ENCODE measurements around the gene CAMSAP1.

Gene CAMSAP1

GRCh38 chr9:135815413-135815812, 91.9 kb downstream of the CAMSAP1 start:
- H3K18ac ChIP-seq (ENCODE audit: low read depth in 1 of 2, low read length in 2 of 2): no peak overlapping the region
- no peak overlapping the region for H2BK5ac ChIP-seq (ENCODE audit: low read depth, low read length, poor library complexity, severe bottlenecking)
- no peak for DNase-seq
- H4K91ac ChIP-seq (ENCODE audit: low read length): no peak overlapping the region
- no peak overlapping the region for H2AFZ ChIP-seq (ENCODE audit: low read depth, low read length)
- no peak overlapping the region for H2BK12ac ChIP-seq (ENCODE audit: low read length in 2 of 2)
- no peak overlapping the region for H2BK120ac ChIP-seq (ENCODE audit: low read depth, low read length)
- H3K27ac ChIP-seq (ENCODE audit: low read length, poor library complexity, severe bottlenecking): no peak overlapping the region
- H3K27me3 ChIP-seq (ENCODE audit: control insufficient read depth in 1 of 2, insufficient read depth in 1 of 2, low read length in 2 of 2): no peaks in the 10 kb centered on the region
- H2AK5ac ChIP-seq (ENCODE audit: low read length, severe bottlenecking): no peak overlapping the region
- no peak overlapping the region for H3K14ac ChIP-seq (ENCODE audit: low read length in 2 of 2)
- H3K4me1 ChIP-seq (ENCODE audit: control insufficient read depth, insufficient read depth, low read depth, low read length): peaks cover 2% of the 10 kb centered on the region
- H3K79me1 ChIP-seq (replicated peaks; ENCODE audit: low read length, poor library complexity, severe bottlenecking): peaks cover 35% of the 10 kb centered on the region
- H3K4me2 ChIP-seq (ENCODE audit: low read length, poor library complexity, severe bottlenecking): no peak overlapping the region
- no peaks in the 10 kb centered on the region for H3K9me3 ChIP-seq (ENCODE audit: control insufficient read depth, low read length)
- no peak overlapping the region for H3K9ac ChIP-seq (ENCODE audit: low read length)
- H4K8ac ChIP-seq (ENCODE audit: low read length): no peak overlapping the region
- H3K23ac ChIP-seq (ENCODE audit: low read length in 2 of 2): no peak overlapping the region
- no peak overlapping the region for H3K4ac ChIP-seq (ENCODE audit: low read depth in 1 of 2, low read length in 2 of 2)
- no peak overlapping the region for H3K4me3 ChIP-seq (ENCODE audit: insufficient read depth in 1 of 2, low read depth in 1 of 2, low read length in 2 of 2)
- peaks cover 80 to 88% of the 10 kb centered on the region in 2 experiments for H3K36me3 ChIP-seq (ENCODE audit: control insufficient read depth in 1 of 2, insufficient read depth in 2 of 2, low read depth in 1 of 2, low read length in 2 of 2)
- H2BK15ac ChIP-seq (ENCODE audit: low read depth, poor library complexity, severe bottlenecking): no peak overlapping the region
- 96% methylated on average over 4 of the region's 4 CpGs for WGBS

GRCh38 chr9:135814421-135815095, 92.8 kb downstream of the CAMSAP1 start:
- H3K14ac ChIP-seq (ENCODE audit: low read length in 2 of 2): no peak overlapping the region
- DNase-seq: no peak
- WGBS: over 99% methylated on average over 11 of the region's 12 CpGs
- H3K4ac ChIP-seq (ENCODE audit: low read depth in 1 of 2, low read length in 2 of 2): no peak overlapping the region
- no peaks in the 10 kb centered on the region for H3K27me3 ChIP-seq (ENCODE audit: control insufficient read depth in 1 of 2, insufficient read depth in 1 of 2, low read length in 2 of 2)
- no peak overlapping the region for H3K27ac ChIP-seq (ENCODE audit: low read length, poor library complexity, severe bottlenecking)
- H2BK12ac ChIP-seq (ENCODE audit: low read length in 2 of 2): no peak overlapping the region
- no peak overlapping the region for H2BK120ac ChIP-seq (ENCODE audit: low read depth, low read length)
- no peak overlapping the region for H3K9ac ChIP-seq (ENCODE audit: low read length)
- no peak overlapping the region for H3K4me3 ChIP-seq (ENCODE audit: insufficient read depth in 1 of 2, low read depth in 1 of 2, low read length in 2 of 2)
- peaks cover 2% of the 10 kb centered on the region for H3K4me1 ChIP-seq (ENCODE audit: control insufficient read depth, insufficient read depth, low read depth, low read length)
- H3K36me3 ChIP-seq (ENCODE audit: control insufficient read depth in 1 of 2, insufficient read depth in 2 of 2, low read depth in 1 of 2, low read length in 2 of 2): peaks cover 81 to 88% of the 10 kb centered on the region in 2 experiments
- no peaks in the 10 kb centered on the region for H3K9me3 ChIP-seq (ENCODE audit: control insufficient read depth, low read length)
- H3K18ac ChIP-seq (ENCODE audit: low read depth in 1 of 2, low read length in 2 of 2): no peak overlapping the region
- H3K4me2 ChIP-seq (ENCODE audit: low read length, poor library complexity, severe bottlenecking): no peak overlapping the region
- H2BK5ac ChIP-seq (ENCODE audit: low read depth, low read length, poor library complexity, severe bottlenecking): no peak overlapping the region
- H2AK5ac ChIP-seq (ENCODE audit: low read length, severe bottlenecking): no peak overlapping the region
- H4K8ac ChIP-seq (ENCODE audit: low read length): no peak overlapping the region
- H3K23ac ChIP-seq (ENCODE audit: low read length in 2 of 2): no peak overlapping the region
- no peak overlapping the region for H4K91ac ChIP-seq (ENCODE audit: low read length)
- H2BK15ac ChIP-seq (ENCODE audit: low read depth, poor library complexity, severe bottlenecking): no peak overlapping the region
- H3K79me1 ChIP-seq (replicated peaks; ENCODE audit: low read length, poor library complexity, severe bottlenecking): peaks cover 33% of the 10 kb centered on the region
- no peak overlapping the region for H2AFZ ChIP-seq (ENCODE audit: low read depth, low read length)

GRCh38 chr9:135813671-135814290, 93.6 kb downstream of the CAMSAP1 start:
- no peaks in the 10 kb centered on the region for H3K9me3 ChIP-seq (ENCODE audit: control insufficient read depth, low read length)
- H2BK12ac ChIP-seq (ENCODE audit: low read length in 2 of 2): no peak overlapping the region
- no peak overlapping the region for H3K27ac ChIP-seq (ENCODE audit: low read length, poor library complexity, severe bottlenecking)
- no peak overlapping the region for H2BK120ac ChIP-seq (ENCODE audit: low read depth, low read length)
- no peak overlapping the region for H3K23ac ChIP-seq (ENCODE audit: low read length in 2 of 2)
- H3K9ac ChIP-seq (ENCODE audit: low read length): no peak overlapping the region
- H3K4ac ChIP-seq (ENCODE audit: low read depth in 1 of 2, low read length in 2 of 2): no peak overlapping the region
- no peak overlapping the region for H2AK5ac ChIP-seq (ENCODE audit: low read length, severe bottlenecking)
- H3K79me1 ChIP-seq (replicated peaks; ENCODE audit: low read length, poor library complexity, severe bottlenecking): peaks cover 29% of the 10 kb centered on the region
- no peak overlapping the region for H3K4me3 ChIP-seq (ENCODE audit: insufficient read depth in 1 of 2, low read depth in 1 of 2, low read length in 2 of 2)
- DNase-seq: no peak
- WGBS: 94% methylated on average over 12 of the region's 14 CpGs
- no peak overlapping the region for H3K14ac ChIP-seq (ENCODE audit: low read length in 2 of 2)
- no peak overlapping the region for H4K91ac ChIP-seq (ENCODE audit: low read length)
- H3K36me3 ChIP-seq (ENCODE audit: control insufficient read depth in 1 of 2, insufficient read depth in 2 of 2, low read depth in 1 of 2, low read length in 2 of 2): peaks cover 80 to 83% of the 10 kb centered on the region in 2 experiments
- no peaks in the 10 kb centered on the region for H3K27me3 ChIP-seq (ENCODE audit: control insufficient read depth in 1 of 2, insufficient read depth in 1 of 2, low read length in 2 of 2)
- H3K4me1 ChIP-seq (ENCODE audit: control insufficient read depth, insufficient read depth, low read depth, low read length): peaks cover 2% of the 10 kb centered on the region
- H3K4me2 ChIP-seq (ENCODE audit: low read length, poor library complexity, severe bottlenecking): no peak overlapping the region
- no peak overlapping the region for H3K18ac ChIP-seq (ENCODE audit: low read depth in 1 of 2, low read length in 2 of 2)
- no peak overlapping the region for H2BK5ac ChIP-seq (ENCODE audit: low read depth, low read length, poor library complexity, severe bottlenecking)
- no peak overlapping the region for H2BK15ac ChIP-seq (ENCODE audit: low read depth, poor library complexity, severe bottlenecking)
- H2AFZ ChIP-seq (ENCODE audit: low read depth, low read length): no peak overlapping the region
- no peak overlapping the region for H4K8ac ChIP-seq (ENCODE audit: low read length)

- Histone ChIP-seq H3K4me2 (ENCODE audit: low read length, poor library complexity, severe bottlenecking) (no peak overlapping the region), H3K27me3 (ENCODE audit: control insufficient read depth in 1 of 2, insufficient read depth in 1 of 2, low read length in 2 of 2) (no peaks in the 10 kb centered on the region), H4K8ac (ENCODE audit: low read length) (no peak overlapping the region), H3K79me1 (replicated peaks; ENCODE audit: low read length, poor library complexity, severe bottlenecking) (peaks cover 23% of the 10 kb centered on the region), H2BK12ac (ENCODE audit: low read length in 2 of 2) (no peak overlapping the region), H3K18ac (ENCODE audit: low read depth in 1 of 2, low read length in 2 of 2) (no peak overlapping the region), H4K91ac (ENCODE audit: low read length) (no peak overlapping the region), H2BK5ac (ENCODE audit: low read depth, low read length, poor library complexity, severe bottlenecking) (no peak overlapping the region), H3K36me3 (ENCODE audit: control insufficient read depth in 1 of 2, insufficient read depth in 2 of 2, low read depth in 1 of 2, low read length in 2 of 2) (peaks cover 71 to 74% of the 10 kb centered on the region in 2 experiments), H2AFZ (ENCODE audit: low read depth, low read length) (no peak overlapping the region), H3K4me3 (ENCODE audit: insufficient read depth in 1 of 2, low read depth in 1 of 2, low read length in 2 of 2) (no peak overlapping the region), H3K9me3 (ENCODE audit: control insufficient read depth, low read length) (no peaks in the 10 kb centered on the region), H3K14ac (ENCODE audit: low read length in 2 of 2) (no peak overlapping the region), H3K9ac (ENCODE audit: low read length) (no peak overlapping the region), H3K4me1 (ENCODE audit: control insufficient read depth, insufficient read depth, low read depth, low read length) (peaks cover 2% of the 10 kb centered on the region), H2BK15ac (ENCODE audit: low read depth, poor library complexity, severe bottlenecking) (no peak overlapping the region), H2BK120ac (ENCODE audit: low read depth, low read length) (no peak overlapping the region), H3K4ac (ENCODE audit: low read depth in 1 of 2, low read length in 2 of 2) (no peak overlapping the region), H2AK5ac (ENCODE audit: low read length, severe bottlenecking) (no peak overlapping the region), H3K27ac (ENCODE audit: low read length, poor library complexity, severe bottlenecking) (no peak overlapping the region), H3K23ac (ENCODE audit: low read length in 2 of 2) (no peak overlapping the region)
- no peak for DNase-seq
- 92% methylated on average over 10 of the region's 13 CpGs for WGBS
Observed at GRCh38 chr9:135812961-135813360, 94.4 kb downstream of the CAMSAP1 start.
